Activated CD4-positive, CD25-positive, alpha-beta regulatory T cell treated with anti-CD3 and anti-CD28 coated beads, Interleukin-2, amount 50 U/mL, for 72 hours (primary cell): ENCODE data around the gene LKAAEAR1.
"Not testable (repeated sequence)": the region's sequence is repeated elsewhere in the genome, so short reads cannot be mapped to it uniquely, and the experiment has no call there.

Source experiments
- DNase-seq: peaks from one replicate; pipeline ENCODE4 v3.0.0; 2021

LKAAEAR1 gene

GRCh38 chr20:64083804-64084684, at the start of gene LKAAEAR1:
Gene LKAAEAR1, minus strand, starts transcription at chr20:64084398. Its CDS starts 179 bp downstream, at chr20:64084219.
- no peak for DNase-seq

GRCh38 chr20:64131406-64131805, 47.2 kb upstream of the LKAAEAR1 start:
- no peak for DNase-seq

GRCh38 chr20:64130876-64131275, 46.7 kb upstream of the LKAAEAR1 start:
- DNase-seq = no peak

- no peak for DNase-seq
Observed at GRCh38 chr20:64130271-64130670, 46.1 kb upstream of the LKAAEAR1 start.

GRCh38 chr20:64129146-64129782, 45.1 kb upstream of the LKAAEAR1 start:
- no peak for DNase-seq

- not testable (repeated sequence) for DNase-seq
Observed at GRCh38 chr20:64123517-64123916, 39.3 kb upstream of the LKAAEAR1 start.

- DNase-seq = not testable (repeated sequence)
Observed at GRCh38 chr20:64122927-64123326, 38.7 kb upstream of the LKAAEAR1 start.

- DNase-seq = no peak
Observed at GRCh38 chr20:64121586-64121985, 37.4 kb upstream of the LKAAEAR1 start.

GRCh38 chr20:64119681-64120341, 35.6 kb upstream of the LKAAEAR1 start:
- no peak for DNase-seq

GRCh38 chr20:64119301-64119680, 35.1 kb upstream of the LKAAEAR1 start:
- no peak for DNase-seq

- DNase-seq = not testable (repeated sequence)
Observed at GRCh38 chr20:64117432-64117777, 33.2 kb upstream of the LKAAEAR1 start.

- no peak for DNase-seq
Observed at GRCh38 chr20:64116541-64117431, 32.6 kb upstream of the LKAAEAR1 start.

GRCh38 chr20:64116016-64116415, 31.8 kb upstream of the LKAAEAR1 start:
- no peak for DNase-seq

GRCh38 chr20:64115171-64115911, 31.1 kb upstream of the LKAAEAR1 start:
- DNase-seq = no peak

GRCh38 chr20:64114356-64114971, 30.3 kb upstream of the LKAAEAR1 start:
- no peak for DNase-seq

- no peak for DNase-seq
Observed at GRCh38 chr20:64113796-64114355, 29.7 kb upstream of the LKAAEAR1 start.

GRCh38 chr20:64113444-64113775, 29.2 kb upstream of the LKAAEAR1 start:
- DNase-seq = no peak

- no peak for DNase-seq
Observed at GRCh38 chr20:64112691-64113443, 28.7 kb upstream of the LKAAEAR1 start.

- no peak for DNase-seq
Observed at GRCh38 chr20:64111841-64112641, 27.8 kb upstream of the LKAAEAR1 start.
